Measurements from ENCODE around the gene RPL29.
"Not testable (repeated sequence)": the region's sequence is repeated elsewhere in the genome, so short reads cannot be mapped to it uniquely, and the experiment has no call there.

RPL29 gene

GRCh38 chr3:51995346-51996163, at the start of gene RPL29:
Gene RPL29 (minus strand): TSS chr3:51995895. CDS start chr3:51995461, 434 bp downstream.
- DNase-seq (ENCODE audit: low read depth): peak; percentile 85

- no peak for DNase-seq (ENCODE audit: low read depth)
Observed at GRCh38 chr3:52044869-52045619, 49.3 kb upstream of the RPL29 start.

- DNase-seq (ENCODE audit: low read depth): no peak
Observed at GRCh38 chr3:52043750-52044149, 48.1 kb upstream of the RPL29 start.

- DNase-seq (ENCODE audit: low read depth): not testable (repeated sequence)
Observed at GRCh38 chr3:52043039-52043438, 47.3 kb upstream of the RPL29 start.

- no peak for DNase-seq (ENCODE audit: low read depth)
Observed at GRCh38 chr3:52041118-52041731, 45.5 kb upstream of the RPL29 start.

GRCh38 chr3:52040600-52040999, 44.9 kb upstream of the RPL29 start:
- no peak for DNase-seq (ENCODE audit: low read depth)

- no peak for DNase-seq (ENCODE audit: low read depth)
Observed at GRCh38 chr3:52039846-52040245, 44.2 kb upstream of the RPL29 start.

- DNase-seq (ENCODE audit: low read depth): no peak
Observed at GRCh38 chr3:52039426-52039825, 43.7 kb upstream of the RPL29 start.

GRCh38 chr3:52038227-52038626, 42.5 kb upstream of the RPL29 start:
- no peak for DNase-seq (ENCODE audit: low read depth)

GRCh38 chr3:52037291-52037690, 41.6 kb upstream of the RPL29 start:
- DNase-seq (ENCODE audit: low read depth): no peak

- DNase-seq (ENCODE audit: low read depth): no peak
Observed at GRCh38 chr3:52036829-52037228, 41.1 kb upstream of the RPL29 start.

GRCh38 chr3:52036222-52036694, 40.6 kb upstream of the RPL29 start:
- no peak for DNase-seq (ENCODE audit: low read depth)

- DNase-seq (ENCODE audit: low read depth): no peak
Observed at GRCh38 chr3:52034651-52035050, 39.0 kb upstream of the RPL29 start.

- no peak for DNase-seq (ENCODE audit: low read depth)
Observed at GRCh38 chr3:52034212-52034611, 38.5 kb upstream of the RPL29 start.

- not testable (repeated sequence) for DNase-seq (ENCODE audit: low read depth)
Observed at GRCh38 chr3:52033748-52034147, 38.1 kb upstream of the RPL29 start.

- DNase-seq (ENCODE audit: low read depth): no peak
Observed at GRCh38 chr3:52032702-52033408, 37.2 kb upstream of the RPL29 start.

GRCh38 chr3:52031896-52032295, 36.2 kb upstream of the RPL29 start:
- DNase-seq (ENCODE audit: low read depth): no peak

GRCh38 chr3:52030714-52031310, 35.1 kb upstream of the RPL29 start:
- DNase-seq (ENCODE audit: low read depth): no peak

GRCh38 chr3:52029535-52029934, 33.8 kb upstream of the RPL29 start:
- DNase-seq (ENCODE audit: low read depth): no peak

- DNase-seq (ENCODE audit: low read depth): no peak
Observed at GRCh38 chr3:52029053-52029452, 33.4 kb upstream of the RPL29 start.

- no peak for DNase-seq (ENCODE audit: low read depth)
Observed at GRCh38 chr3:52028572-52028971, 32.9 kb upstream of the RPL29 start.

- no peak for DNase-seq (ENCODE audit: low read depth)
Observed at GRCh38 chr3:52026041-52026440, 30.3 kb upstream of the RPL29 start.

Data from stimulated activated CD8-positive, alpha-beta memory T cell treated with anti-CD3 and anti-CD28 coated beads, Interleukin-12 subunit alpha, Interleukin-12 subunit beta, amount 100 ng/mL, for 1 hour (primary cell).